Vagina (tissue), 2 donors: ENCODE results near the gene VPS36.

ENCODE experiments used
- CTCF ChIP-seq, 3 experiments: fragments of 450-650 bp in 2 of 3; fragments of 200-600 bp in 1 of 3; sonication (generic) in 1 of 3; IDR thresholded peaks; one replicate each; pipeline ENCODE4 v1.5.1; 2017 to 2019; ENCODE audit warnings: antibody characterized with exemption in 3 of 3, mild to moderate bottlenecking in 2 of 3, moderate library complexity in 2 of 3
- POLR2AphosphoS5 ChIP-seq, 2 donors: sonication (generic); formaldehyde crosslinking; IDR thresholded peaks; one replicate each; pipeline ENCODE4 v1.9.0; 2017; ENCODE audit warnings: antibody characterized with exemption in 2 of 2, mild to moderate bottlenecking in 2 of 2, low read depth in 1 of 2; ENCODE audit not compliant: insufficient read depth in 1 of 2

- TF ChIP-seq CTCF (IDR thresholded peaks at IDR 0.05) (no peak), POLR2AphosphoS5 (IDR thresholded peaks at IDR 0.05; ENCODE audit: insufficient read depth in 1 of 2, low read depth in 1 of 2) (no peak)
These were observed 836 bp upstream of the VPS36 start for GRCh38 chr13:52451135-52451804.
